Mucosa of rectum (tissue), 2 donors: Measurements from ENCODE around the gene NIFK.

Source experiments
- H3K27ac ChIP-seq, 2 donors: one replicate each; pipeline ENCODE4 v1.7.0; 2013; ENCODE audit warnings: inconsistent platforms in 2 of 2, low read depth in 2 of 2, low read length in 2 of 2
- H3K27me3 ChIP-seq, 2 donors: one replicate each; pipeline ENCODE4 v1.7.0; 2013; ENCODE audit warnings: low read length in 2 of 2; ENCODE audit not compliant: control insufficient read depth in 2 of 2, insufficient read depth in 2 of 2
- H3K36me3 ChIP-seq, 2 donors: one replicate each; pipeline ENCODE4 v1.7.0; 2013; ENCODE audit warnings: low read length in 2 of 2; ENCODE audit not compliant: control insufficient read depth in 2 of 2, insufficient read depth in 2 of 2
- H3K4me1 ChIP-seq, 2 donors: one replicate each; pipeline ENCODE4 v1.7.0; 2013; ENCODE audit warnings: low read length in 2 of 2, mild to moderate bottlenecking in 1 of 2; ENCODE audit not compliant: control insufficient read depth in 2 of 2, insufficient read depth in 2 of 2
- H3K4me3 ChIP-seq, 2 donors: one replicate each; pipeline ENCODE4 v1.7.0; 2013; ENCODE audit warnings: low read length in 2 of 2
- H3K9ac ChIP-seq, 2 donors: one replicate each; pipeline ENCODE4 v1.7.0; 2013; ENCODE audit warnings: low read length in 2 of 2, low read depth in 1 of 2, mild to moderate bottlenecking in 1 of 2
- H3K9me3 ChIP-seq, 2 donors: one replicate each; pipeline ENCODE4 v1.7.0; 2013; ENCODE audit warnings: low read length in 2 of 2; ENCODE audit not compliant: control insufficient read depth in 2 of 2
- donor health status: healthy.
- donor health status: Normal muscosa, but diverticular disease.

Gene NIFK

DNA sequence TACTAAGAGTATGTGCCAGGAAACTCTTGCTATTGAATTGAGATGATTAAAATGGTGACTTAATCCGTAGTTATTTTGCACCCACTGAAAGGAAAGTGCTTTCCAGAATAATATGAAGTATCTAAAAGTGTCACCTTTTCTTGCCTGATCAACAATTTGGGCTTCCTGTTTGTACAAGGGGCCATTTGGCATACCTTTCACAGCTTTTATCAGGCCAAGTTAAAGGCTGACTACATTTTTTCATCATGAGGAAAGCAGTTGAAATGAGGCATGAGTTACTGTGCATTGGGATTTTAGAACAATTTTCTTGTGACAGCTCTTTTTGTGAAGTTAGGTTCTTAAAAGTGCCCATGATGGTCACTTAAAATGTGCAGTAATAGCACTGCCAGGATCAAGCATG is 29.9 kb upstream of the NIFK start:
- H3K27ac ChIP-seq: no peak overlapping the region
- no peaks in the 10 kb centered on the region for H3K9me3 ChIP-seq
- H3K36me3 ChIP-seq: peaks cover 36 to 55% of the 10 kb centered on the region in 2 donors
- H3K4me1 ChIP-seq: no peaks in the 10 kb centered on the region
- H3K9ac ChIP-seq: no peak overlapping the region
- H3K4me3 ChIP-seq: no peak overlapping the region
- no peaks in the 10 kb centered on the region for H3K27me3 ChIP-seq

DNA sequence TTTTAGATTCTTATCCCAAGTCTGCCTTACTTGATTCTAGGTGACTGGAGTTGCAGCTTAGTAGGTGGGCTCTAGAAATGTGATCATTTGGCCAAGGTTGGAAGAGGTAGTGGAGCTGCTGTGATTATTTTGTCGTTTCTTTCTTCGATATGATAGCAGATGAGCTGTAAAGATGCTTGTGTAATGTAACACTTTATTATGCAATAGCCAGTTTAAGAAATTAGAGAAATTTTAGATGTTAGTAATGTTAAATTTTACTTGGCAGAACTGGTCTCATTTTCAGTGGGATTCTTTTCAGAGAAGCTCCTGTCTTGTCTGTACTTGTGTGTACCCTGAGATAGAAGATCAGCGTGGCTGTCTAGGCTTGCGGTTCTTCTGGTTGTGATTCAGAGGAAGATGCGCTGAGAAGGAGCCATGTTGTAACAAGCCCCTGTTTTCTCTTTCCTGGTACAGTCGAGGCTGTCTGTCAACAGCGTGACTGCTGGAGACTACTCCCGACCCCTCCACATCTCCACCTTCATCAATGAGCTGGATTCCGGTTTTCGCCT is 28.1 kb upstream of the NIFK start:
- H3K4me3 ChIP-seq: no peak overlapping the region
- H3K9ac ChIP-seq: no peak overlapping the region
- H3K27me3 ChIP-seq: no peaks in the 10 kb centered on the region
- H3K36me3 ChIP-seq: peaks cover 42 to 70% of the 10 kb centered on the region in 2 donors
- no peaks in the 10 kb centered on the region for H3K4me1 ChIP-seq
- H3K27ac ChIP-seq: no peak overlapping the region
- no peaks in the 10 kb centered on the region for H3K9me3 ChIP-seq

DNA sequence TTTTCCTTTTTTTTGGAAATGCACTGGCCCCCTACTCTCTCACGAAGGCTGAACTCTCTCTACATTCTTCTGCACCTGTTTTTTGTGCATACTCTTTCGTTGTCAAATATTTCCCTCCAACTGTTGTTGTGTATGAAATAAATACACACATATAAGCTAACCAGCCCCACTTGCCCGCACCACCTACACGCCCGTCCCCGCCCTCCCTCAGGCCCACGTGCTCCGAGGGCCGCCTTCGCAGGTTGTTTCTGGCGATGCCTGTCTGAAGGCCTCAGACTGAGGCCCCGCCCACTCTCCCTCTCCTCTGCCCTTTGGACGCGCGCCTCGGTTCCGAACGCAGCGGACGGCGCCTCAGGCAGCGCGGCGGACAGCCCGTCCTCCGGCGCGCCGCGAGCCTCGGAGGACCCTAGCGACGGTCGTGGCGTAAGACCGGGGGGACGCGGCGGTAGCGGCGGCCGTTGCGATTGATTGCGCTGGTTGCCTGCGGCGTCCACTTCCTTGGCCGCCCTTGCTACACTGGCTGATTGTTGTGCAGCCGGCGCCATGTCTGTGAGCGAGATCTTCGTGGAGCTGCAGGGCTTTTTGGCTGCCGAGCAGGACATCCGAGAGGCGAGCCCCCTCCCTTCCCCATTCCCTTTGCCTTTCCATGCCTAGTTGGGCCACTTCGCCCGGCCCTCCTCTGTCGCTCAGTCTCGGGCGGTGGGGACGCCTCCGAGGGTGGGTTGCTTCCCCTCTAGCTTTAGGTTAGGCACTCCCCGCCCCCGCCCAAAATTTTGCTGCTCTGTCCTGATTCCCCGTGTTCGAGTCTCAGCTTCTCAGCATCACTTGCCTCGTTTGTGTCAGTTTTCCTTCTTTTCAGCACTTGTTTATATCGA is 18.8 kb upstream of the NIFK start, which contains the start of gene TSN:
TSN (plus strand) TSS at position 415 of the 875 bp plus-strand sequence; CDS start at position 544, 129 bp downstream.
- peak within 1 kb of the TSS; percentile 66 to 91 for H3K9ac ChIP-seq
- H3K4me1 ChIP-seq: peaks cover 9 to 13% of the 10 kb centered on the region in 2 donors
- no peaks in the 10 kb centered on the region for H3K27me3 ChIP-seq
- peak within 1 kb of the TSS; percentile 87 to 100 for H3K4me3 ChIP-seq
- H3K27ac ChIP-seq: peak within 1 kb of the TSS; percentile 54 to 74
- H3K36me3 ChIP-seq: peaks cover 2 to 16% of the 10 kb centered on the region in 2 donors
- no peaks in the 10 kb centered on the region for H3K9me3 ChIP-seq

DNA sequence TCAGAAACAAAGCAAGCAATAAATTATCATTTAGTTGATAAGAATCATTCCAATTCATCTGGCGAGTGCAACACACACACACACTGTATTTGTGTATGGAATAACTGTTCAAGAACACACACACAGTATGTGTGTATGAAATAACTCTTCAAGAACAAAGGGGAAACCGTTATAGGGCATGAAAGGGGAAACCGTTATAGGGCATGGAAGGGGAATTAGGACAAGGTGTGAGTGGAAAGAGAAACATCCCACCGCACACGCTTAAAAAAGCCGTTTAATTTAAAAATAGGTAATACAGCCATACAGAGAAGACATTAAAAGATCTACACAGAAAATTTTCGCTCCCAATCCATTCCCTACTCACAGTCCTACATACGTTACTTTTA is 18.2 kb upstream of the NIFK start:
- peak overlapping the region; percentile 58 to 61 for H3K9ac ChIP-seq
- no peaks in the 10 kb centered on the region for H3K9me3 ChIP-seq
- H3K36me3 ChIP-seq: peaks cover under 1 to 10% of the 10 kb centered on the region in 2 donors
- H3K27ac ChIP-seq: no peak overlapping the region
- H3K27me3 ChIP-seq: no peaks in the 10 kb centered on the region
- H3K4me1 ChIP-seq: peaks cover 9 to 13% of the 10 kb centered on the region in 2 donors
- peak overlapping the region; percentile 87 to 100 for H3K4me3 ChIP-seq

DNA sequence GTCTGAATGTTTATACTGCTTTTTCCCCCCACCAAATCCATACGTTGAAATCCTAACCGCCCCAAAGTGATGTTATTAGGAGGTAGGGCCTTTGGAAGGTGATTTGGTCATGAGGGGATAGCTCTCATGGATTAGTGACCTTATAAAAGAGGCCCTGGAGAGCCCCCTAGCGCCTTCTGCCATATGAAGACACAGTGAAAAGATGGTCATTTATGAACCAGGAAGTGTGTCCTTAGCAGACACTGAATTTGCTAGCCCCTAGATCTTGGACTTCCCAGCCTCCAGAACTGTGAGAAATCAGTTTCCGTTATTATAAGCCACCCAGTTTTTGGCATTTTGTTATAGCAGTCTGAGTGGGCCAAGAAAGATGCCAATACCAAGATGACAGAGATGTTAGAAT is 11.5 kb upstream of the NIFK start:
- Histone ChIP-seq H3K36me3 (no peaks in the 10 kb centered on the region), H3K9me3 (no peaks in the 10 kb centered on the region), H3K4me1 (no peaks in the 10 kb centered on the region), H3K27me3 (no peaks in the 10 kb centered on the region), H3K9ac (no peak overlapping the region), H3K4me3 (no peak overlapping the region), H3K27ac (no peak overlapping the region)

DNA sequence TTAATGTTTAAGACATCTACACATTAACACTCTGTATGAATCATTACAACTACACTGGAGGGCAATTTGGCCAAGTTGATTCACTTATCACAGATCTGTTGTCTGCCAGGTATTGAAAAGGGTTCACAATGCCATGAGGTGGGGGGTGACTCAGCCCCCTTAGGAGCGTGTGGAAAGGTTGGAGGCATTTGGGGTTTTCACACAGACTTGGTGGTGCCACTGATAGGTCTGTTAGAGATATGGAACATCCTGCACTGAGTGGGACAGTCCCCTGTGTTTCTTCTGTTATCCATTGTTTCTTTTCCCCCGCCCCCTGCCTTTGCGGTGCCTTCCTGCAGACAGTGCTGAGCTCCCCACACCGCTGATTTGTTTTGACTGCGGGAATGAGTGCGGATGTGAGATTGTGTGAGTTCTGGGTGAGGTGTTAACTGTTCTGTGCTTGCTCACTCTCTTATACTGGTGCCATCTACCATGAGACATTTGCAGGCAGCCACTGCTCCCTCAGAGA is 9.4 kb upstream of the NIFK start:
- Histone ChIP-seq H3K36me3 (no peaks in the 10 kb centered on the region), H3K4me1 (no peaks in the 10 kb centered on the region)

DNA sequence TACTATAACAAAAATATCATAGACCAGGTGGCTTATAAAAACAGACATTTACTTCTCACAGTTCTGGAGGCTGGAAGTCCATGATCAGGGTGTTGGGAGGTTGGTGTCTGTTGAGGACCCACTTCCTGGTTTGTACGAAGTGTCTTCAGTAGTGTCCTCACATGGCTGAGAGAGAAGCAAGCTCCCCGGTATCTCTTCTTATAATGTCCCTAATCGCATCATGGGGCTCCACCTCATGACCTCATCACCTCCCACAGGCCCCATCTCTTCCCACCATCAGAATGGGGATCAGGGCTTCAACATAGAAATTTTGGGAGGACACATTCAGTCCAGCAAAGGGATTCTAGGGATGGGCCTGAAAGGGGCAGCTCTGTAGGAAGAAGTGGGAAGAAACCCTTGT is 4.8 kb upstream of the NIFK start:
- Histone ChIP-seq H3K9me3 (no peaks in the 10 kb centered on the region), H3K4me1 (no peaks in the 10 kb centered on the region), H3K36me3 (no peaks in the 10 kb centered on the region), H3K27me3 (no peaks in the 10 kb centered on the region), H3K27ac (no peak overlapping the region), H3K4me3 (no peak overlapping the region), H3K9ac (no peak overlapping the region)

More for the DNA sequence above, 9.4 kb upstream of the NIFK start:
- H3K27me3 ChIP-seq: no peaks in the 10 kb centered on the region
- no peak overlapping the region for H3K9ac ChIP-seq
- no peak overlapping the region for H3K27ac ChIP-seq
- H3K9me3 ChIP-seq: no peaks in the 10 kb centered on the region
- H3K4me3 ChIP-seq: no peak overlapping the region

DNA sequence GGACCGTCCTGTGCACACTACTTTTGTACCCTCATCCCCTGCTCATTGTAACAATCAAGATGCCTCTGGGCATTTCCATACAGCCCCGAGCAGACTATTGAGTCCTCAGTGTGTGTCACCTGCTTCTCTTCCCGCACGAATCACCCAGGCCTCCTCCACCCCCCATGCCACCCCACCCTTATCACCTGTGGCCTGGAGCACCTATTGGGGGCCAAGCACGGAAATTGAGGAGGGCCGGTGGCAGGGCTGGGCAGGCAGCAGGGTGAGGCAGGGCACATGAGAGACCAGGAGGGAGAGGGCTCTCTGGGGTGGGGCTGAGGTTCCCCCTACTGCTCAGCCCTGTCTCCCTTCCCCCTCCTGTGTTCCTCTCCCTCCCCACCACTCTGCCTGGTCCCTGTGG is 4.3 kb upstream of the NIFK start:
- Histone ChIP-seq H3K4me3 (no peak overlapping the region), H3K9ac (no peak overlapping the region), H3K9me3 (no peaks in the 10 kb centered on the region), H3K4me1 (no peaks in the 10 kb centered on the region), H3K27ac (no peak overlapping the region), H3K27me3 (no peaks in the 10 kb centered on the region), H3K36me3 (no peaks in the 10 kb centered on the region)

DNA sequence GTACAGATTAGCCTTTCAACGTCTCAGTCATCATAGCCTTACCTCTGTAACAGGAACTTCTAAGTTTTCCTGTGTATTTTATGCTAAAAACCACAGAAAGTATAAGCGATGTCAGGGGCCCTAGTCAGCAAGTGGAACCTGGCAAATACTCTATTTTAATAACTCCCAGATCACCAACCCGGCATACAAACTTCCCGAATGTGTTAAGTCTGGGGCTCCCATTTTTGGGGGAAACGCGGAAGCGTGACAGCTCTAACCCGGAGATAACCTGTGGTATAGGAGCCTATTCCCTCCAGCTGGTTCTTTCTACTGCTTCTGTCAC is 574 bp downstream of the NIFK start:
- H3K9me3 ChIP-seq: no peaks in the 10 kb centered on the region
- peak overlapping the region; percentile 72 to 86 for H3K27ac ChIP-seq
- peak overlapping the region; percentile 94 to 99 for H3K4me3 ChIP-seq

DNA sequence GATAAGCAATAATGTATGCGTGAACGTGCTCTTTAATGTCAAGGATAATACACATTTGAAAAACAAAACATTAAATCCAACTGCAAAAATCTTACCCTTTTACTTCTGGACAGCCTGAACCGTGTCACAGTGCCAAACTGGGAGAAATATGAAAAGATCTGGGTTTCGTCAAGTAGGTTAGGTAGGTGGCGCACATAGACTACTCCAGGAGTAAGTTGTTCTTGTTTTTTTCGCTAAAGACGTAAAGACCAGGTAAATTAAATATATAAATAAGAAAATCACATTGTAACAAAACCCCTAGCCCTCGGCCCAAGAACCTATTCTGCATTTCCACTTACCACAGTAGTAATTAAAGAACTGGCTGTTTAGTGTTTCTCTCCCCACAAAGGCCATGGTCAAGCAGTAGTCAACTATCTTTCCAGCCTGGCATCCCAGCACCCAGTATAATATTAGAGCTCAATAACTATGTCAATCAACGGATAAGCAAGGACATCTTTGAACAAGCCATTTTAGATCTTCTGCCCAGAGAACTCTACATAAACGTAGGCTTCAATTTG is 1.1 kb downstream of the NIFK start:
- Histone ChIP-seq H3K9me3 (no peaks in the 10 kb centered on the region), H3K4me3 (peak overlapping the region; percentile 94 to 99), H3K4me1 (peaks cover 0 to 3% of the 10 kb centered on the region in 2 donors), H3K27ac (peak overlapping the region in 1 of 2 donors; percentile 72), H3K36me3 (peaks cover 15 to 26% of the 10 kb centered on the region in 2 donors), H3K9ac (peak overlapping the region; percentile 80 to 95), H3K27me3 (no peaks in the 10 kb centered on the region)

More for the DNA sequence above, 574 bp downstream of the NIFK start:
- Histone ChIP-seq H3K4me1 (peaks cover 0 to 3% of the 10 kb centered on the region in 2 donors), H3K36me3 (peaks cover 13 to 21% of the 10 kb centered on the region in 2 donors), H3K27me3 (no peaks in the 10 kb centered on the region), H3K9ac (peak overlapping the region; percentile 80 to 95)
